Astrocyte (in vitro differentiated cells and primary cell): ENCODE results near the gene INSC.

Source experiments
- EZH2 ChIP-seq: IDR thresholded peaks from 2 replicates; pipeline ENCODE4 v1.6.1; 2012; ENCODE audit warnings: mild to moderate bottlenecking, low read length, inconsistent platforms; ENCODE audit not compliant: insufficient read depth
- TF ChIP-seq, protein P1 (sequence below): IDR thresholded peaks from 2 replicates; pipeline ENCODE4 v1.5.1; 2011; ENCODE audit warnings: low read depth, mild to moderate bottlenecking, inconsistent platforms, low read length, moderate library complexity; ENCODE audit not compliant: insufficient read depth

DNA sequence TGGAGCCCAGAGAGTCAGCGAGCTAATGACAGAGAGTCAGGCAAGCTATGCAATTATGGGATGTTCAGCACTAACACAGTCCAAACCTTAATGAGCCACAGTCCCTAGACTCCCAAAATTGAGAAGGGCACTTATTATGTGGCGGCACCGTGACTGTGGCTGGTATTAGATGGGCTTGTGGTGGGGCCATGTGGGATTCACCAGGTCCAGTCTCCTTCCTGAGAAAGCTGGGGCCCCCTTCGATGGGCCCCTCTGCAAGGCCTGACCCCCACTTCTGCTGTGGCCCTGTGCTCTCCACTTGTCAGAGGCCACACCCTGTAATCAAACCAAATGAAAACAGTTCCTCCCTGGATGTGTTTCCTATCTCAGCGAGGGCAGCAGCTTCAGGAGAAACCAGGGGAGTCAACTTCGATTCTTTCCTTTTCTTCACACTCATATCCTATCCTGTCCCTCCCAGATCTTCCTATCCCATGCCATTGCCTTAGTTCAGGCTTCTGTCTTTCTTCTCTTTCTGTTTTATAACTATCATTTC is 42.9 kb downstream of the INSC start:
- no peak for TF ChIP-seq EZH2
- TF ChIP-seq, protein P1, sequence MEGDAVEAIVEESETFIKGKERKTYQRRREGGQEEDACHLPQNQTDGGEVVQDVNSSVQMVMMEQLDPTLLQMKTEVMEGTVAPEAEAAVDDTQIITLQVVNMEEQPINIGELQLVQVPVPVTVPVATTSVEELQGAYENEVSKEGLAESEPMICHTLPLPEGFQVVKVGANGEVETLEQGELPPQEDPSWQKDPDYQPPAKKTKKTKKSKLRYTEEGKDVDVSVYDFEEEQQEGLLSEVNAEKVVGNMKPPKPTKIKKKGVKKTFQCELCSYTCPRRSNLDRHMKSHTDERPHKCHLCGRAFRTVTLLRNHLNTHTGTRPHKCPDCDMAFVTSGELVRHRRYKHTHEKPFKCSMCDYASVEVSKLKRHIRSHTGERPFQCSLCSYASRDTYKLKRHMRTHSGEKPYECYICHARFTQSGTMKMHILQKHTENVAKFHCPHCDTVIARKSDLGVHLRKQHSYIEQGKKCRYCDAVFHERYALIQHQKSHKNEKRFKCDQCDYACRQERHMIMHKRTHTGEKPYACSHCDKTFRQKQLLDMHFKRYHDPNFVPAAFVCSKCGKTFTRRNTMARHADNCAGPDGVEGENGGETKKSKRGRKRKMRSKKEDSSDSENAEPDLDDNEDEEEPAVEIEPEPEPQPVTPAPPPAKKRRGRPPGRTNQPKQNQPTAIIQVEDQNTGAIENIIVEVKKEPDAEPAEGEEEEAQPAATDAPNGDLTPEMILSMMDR = no peak
